Fibroblast of villous mesenchyme (primary cell): ENCODE results near the gene BICC1. TPM values are rescaled to one million over a fixed set of nuclear protein-coding genes. Genes with fewer than 3 reads are reported as not detected.

ENCODE experiments used
- DNase-seq: peaks from one replicate; pipeline ENCODE4 v3.0.0-alpha.2; 2010; ENCODE audit warnings: low read depth
- H3K4me3 ChIP-seq: 2 replicates; pipeline ENCODE4 v1.5.1; 2011; ENCODE audit warnings: low read depth, mild to moderate bottlenecking, low read length
- total RNA-seq: library from RNA; depleted of rRNA; stranded (reverse); fragments of >200 nt; gene quantifications from 2 replicates; pipeline ENCODE4 v1.2.3, GENCODE V29; 2012
- TF ChIP-seq, protein P1 (sequence below): IDR thresholded peaks from 2 replicates; pipeline ENCODE4 v1.5.1; 2012; ENCODE audit warnings: low read depth, mild to moderate bottlenecking, low read length; ENCODE audit not compliant: insufficient read depth

Gene BICC1
- total RNA-seq, 1 donor: 39.3 TPM

DNA sequence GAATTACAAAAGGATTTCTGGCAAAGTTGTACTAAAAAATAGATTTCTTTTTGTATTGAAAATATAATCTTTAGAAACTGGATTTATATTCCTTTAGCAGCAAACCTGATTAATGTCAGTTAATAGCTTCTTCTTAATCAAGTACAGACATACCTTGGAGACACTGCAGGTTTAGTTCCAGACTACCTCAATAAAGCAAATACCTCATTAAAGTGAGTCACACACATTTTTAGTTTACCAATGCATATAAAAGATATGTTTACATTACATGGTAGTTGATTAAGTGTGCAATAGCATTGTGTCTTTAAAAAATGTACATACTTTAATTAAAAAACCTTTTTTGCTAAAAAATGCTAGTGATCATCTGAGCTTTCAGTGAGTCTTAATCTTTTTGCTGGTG, 215.0 kb downstream of the BICC1 start:
- DNase-seq: no peak
- no peak overlapping the region for H3K4me3 ChIP-seq
- TF ChIP-seq, protein P1, sequence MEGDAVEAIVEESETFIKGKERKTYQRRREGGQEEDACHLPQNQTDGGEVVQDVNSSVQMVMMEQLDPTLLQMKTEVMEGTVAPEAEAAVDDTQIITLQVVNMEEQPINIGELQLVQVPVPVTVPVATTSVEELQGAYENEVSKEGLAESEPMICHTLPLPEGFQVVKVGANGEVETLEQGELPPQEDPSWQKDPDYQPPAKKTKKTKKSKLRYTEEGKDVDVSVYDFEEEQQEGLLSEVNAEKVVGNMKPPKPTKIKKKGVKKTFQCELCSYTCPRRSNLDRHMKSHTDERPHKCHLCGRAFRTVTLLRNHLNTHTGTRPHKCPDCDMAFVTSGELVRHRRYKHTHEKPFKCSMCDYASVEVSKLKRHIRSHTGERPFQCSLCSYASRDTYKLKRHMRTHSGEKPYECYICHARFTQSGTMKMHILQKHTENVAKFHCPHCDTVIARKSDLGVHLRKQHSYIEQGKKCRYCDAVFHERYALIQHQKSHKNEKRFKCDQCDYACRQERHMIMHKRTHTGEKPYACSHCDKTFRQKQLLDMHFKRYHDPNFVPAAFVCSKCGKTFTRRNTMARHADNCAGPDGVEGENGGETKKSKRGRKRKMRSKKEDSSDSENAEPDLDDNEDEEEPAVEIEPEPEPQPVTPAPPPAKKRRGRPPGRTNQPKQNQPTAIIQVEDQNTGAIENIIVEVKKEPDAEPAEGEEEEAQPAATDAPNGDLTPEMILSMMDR: no peak

DNA sequence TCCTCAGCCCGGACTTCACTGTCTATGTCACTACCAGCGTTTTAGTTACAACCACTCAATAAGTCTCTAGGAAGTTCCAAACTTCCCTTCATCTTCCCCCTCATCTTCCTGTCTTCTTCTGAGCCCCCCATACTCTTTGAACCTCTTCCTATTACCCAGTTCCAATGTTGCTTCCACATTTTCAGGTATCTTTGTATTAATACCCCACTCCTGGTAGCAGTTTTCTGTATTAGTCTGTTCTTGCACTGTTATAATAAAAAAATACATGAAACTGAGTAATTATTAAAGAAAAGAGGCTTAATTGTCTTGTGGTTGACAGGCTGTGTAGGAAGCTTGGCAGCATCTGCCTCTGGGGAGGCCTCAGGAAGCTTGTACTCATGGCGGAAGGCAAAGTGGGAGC, 218.6 kb downstream of the BICC1 start:
- DNase-seq: no peak
- TF ChIP-seq, protein P1: no peak
- no peak overlapping the region for H3K4me3 ChIP-seq

DNA sequence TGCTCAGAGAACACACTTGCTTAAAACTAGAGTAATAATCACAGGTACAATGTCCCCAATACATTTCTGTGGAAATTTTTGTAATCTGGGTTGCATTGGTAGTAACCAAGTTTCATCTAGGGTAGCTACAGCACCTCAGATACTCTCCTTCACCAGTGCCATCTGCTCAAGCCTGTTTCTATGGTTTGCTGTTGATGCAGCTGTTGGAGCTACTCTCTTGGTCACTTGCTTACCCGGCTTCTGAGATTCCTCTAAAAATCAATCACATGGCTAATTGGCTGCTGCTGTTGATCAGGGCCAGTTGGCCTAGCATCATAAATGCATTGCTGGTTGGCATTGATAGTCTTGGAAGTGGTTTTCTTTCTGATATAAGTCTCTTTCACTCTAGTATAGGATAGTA, 220.8 kb downstream of the BICC1 start:
- no peak for DNase-seq
- no peak overlapping the region for H3K4me3 ChIP-seq
- TF ChIP-seq, protein P1: no peak

DNA sequence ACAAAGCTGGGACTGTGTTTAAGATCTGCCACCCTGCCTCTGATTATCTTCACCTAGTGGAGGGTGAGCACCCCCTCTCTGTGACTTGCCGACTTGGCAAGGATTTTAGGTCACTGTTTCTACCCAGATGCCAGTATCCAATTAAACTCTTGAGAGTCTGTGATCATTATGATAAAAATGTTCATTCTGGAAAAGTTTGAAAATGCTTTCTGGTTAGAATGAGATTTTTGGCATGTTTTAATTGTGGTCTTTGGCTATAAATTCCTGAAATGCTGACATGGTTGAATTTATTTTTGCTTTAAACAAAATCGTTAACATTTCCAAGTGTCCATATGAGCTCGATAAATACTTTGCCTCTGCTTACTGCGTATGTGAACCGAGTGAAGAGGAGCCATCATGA, 221.4 kb downstream of the BICC1 start:
- no peak overlapping the region for H3K4me3 ChIP-seq
- TF ChIP-seq, protein P1: no peak

DNA sequence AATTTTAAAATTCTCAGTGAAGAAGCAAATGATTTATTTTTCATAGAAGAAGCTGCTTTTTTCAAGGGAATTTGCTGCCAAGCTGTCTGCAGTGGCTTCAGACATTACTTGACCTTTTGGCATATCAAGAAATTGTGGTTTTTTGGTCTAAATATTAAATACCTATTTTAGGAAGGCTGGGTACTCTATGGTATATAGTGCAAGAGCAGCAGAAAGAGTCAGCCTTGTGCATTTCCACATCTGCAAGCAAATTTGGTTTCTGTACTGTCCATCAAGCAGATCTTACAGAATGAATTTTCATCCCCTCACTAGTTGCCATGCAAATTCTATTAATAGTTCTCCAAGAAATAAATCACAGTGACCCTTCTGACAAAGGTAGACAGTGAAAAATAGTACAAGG, 222.0 kb downstream of the BICC1 start:
- DNase-seq: no peak
- TF ChIP-seq, protein P1: no peak
- H3K4me3 ChIP-seq: no peak overlapping the region

More for the DNA sequence above, 221.4 kb downstream of the BICC1 start:
- no peak for DNase-seq

DNA sequence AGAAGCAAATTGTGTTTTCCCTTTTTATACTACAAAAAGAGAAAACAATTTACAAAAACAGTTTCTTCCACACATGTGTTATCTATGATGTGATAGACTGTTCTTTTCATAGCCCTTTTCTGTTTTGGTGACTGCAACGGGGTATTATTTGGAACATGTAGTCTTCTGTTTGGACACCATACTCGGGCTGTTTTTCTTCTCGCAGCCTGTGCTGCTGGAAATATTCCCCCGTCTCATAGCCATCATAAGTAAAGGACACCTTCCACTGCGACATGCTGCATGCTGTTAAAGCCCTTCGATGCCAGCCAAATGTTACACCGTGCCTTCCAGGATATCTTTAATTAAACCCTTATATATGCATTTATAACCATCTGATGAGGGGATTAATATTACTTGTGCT, 222.4 kb downstream of the BICC1 start:
- TF ChIP-seq, protein P1: no peak
- no peak overlapping the region for H3K4me3 ChIP-seq
- no peak for DNase-seq

DNA sequence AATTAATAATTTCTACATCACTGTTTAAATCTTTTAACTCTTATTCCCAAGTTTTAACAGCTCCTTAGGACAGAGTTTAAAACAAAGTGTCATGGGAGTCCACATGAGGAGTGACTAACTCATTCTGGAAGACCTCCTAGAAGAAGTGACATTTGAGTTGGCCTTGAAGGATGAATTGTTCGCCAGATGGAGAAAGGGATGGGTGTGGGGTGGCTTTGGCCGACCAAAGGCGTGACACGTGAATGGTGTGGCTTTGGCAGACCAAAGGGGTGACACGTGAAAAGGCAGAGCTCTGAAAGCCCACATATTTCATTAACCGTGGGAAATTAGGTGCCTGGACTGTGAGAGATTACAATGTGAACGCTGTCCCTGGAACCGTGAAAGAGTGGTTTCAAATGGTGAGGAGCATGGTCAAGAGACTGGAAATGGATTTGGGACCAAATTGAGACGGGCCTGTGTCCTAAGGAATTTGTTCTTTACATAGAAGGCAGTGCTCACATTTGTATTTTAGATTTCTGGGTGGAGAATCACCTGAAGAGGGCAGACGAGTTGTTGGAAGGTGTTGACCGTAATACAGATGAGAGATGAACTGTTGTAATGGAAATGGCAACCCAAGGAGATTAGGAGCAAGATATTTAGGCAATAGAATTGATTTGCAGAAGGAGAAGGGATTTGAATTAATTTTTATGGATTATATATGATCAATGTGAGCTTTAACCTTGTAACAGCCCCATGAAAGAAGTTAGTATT, 228.1 kb downstream of the BICC1 start:
- no peak for DNase-seq
- no peak overlapping the region for H3K4me3 ChIP-seq
- TF ChIP-seq, protein P1: no peak
